Neutrophil (primary cell): ENCODE results near the gene DMD.

Experiments
- H3K27ac ChIP-seq: fragments of 200-600 bp; sonication (generic); 2 replicates; pipeline ENCODE4 v1.5.1; 2016; ENCODE audit warnings: mild to moderate bottlenecking, moderate library complexity
- H3K27me3 ChIP-seq: fragments of 200-600 bp; sonication (generic); 2 replicates; pipeline ENCODE4 v1.6.0; 2016; ENCODE audit warnings: mild to moderate bottlenecking
- H3K36me3 ChIP-seq: fragments of 200-600 bp; sonication (generic); 2 replicates; pipeline ENCODE4 v1.5.1; 2017
- H3K4me1 ChIP-seq, 2 experiments: fragments of 200-600 bp in 1 of 2; sonication (generic) in 1 of 2; 1 replicate in 1 of 2; 2 replicates in 1 of 2; pipeline versions ENCODE4 v1.5.1 to v1.6.1; 2013 to 2016; ENCODE audit warnings: low read depth in 1 of 2, low read length in 1 of 2, mild to moderate bottlenecking in 1 of 2, moderate library complexity in 1 of 2; ENCODE audit not compliant: control insufficient read depth in 1 of 2, insufficient read depth in 1 of 2
- H3K4me3 ChIP-seq, 2 experiments: fragments of 200-600 bp in 1 of 2; sonication (generic) in 1 of 2; 1 replicate in 1 of 2; 2 replicates in 1 of 2; pipeline ENCODE4 v1.5.1; 2013 to 2016; ENCODE audit warnings: low read depth in 1 of 2, low read length in 1 of 2, mild to moderate bottlenecking in 1 of 2, moderate library complexity in 1 of 2
- H3K9me3 ChIP-seq: fragments of 200-600 bp; sonication (generic); 2 replicates; pipeline ENCODE4 v1.5.1; 2016
- TF ChIP-seq, protein P1 (sequence below): fragments of 200-600 bp; sonication (generic); IDR thresholded peaks from 2 replicates; pipeline ENCODE4 v1.5.1; 2016; ENCODE audit warnings: antibody characterized with exemption

Gene DMD

DNA sequence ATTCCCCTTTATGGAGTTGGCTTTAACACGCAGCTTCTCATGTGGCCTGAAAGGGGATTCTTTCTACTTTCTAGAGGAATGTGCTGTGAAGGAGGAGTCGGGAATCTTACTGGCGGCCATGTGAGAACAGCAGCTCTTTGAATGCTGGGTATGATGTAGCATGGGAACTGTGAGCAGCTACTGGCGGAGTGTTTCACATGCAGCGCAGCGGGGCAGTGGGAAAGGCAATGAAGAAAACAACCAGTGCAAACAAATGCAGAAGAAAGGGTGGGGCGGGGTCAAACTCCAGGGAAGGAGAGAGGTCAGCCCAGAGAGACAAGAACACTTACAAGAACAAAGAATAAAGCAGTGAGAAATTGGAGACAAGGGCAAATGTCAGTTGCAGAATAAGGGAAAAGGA is 1775.8 kb downstream of the DMD start:
- H3K4me3 ChIP-seq: no peak overlapping the region
- no peak overlapping the region for H3K27ac ChIP-seq
- no peaks in the 10 kb centered on the region for H3K27me3 ChIP-seq
- H3K4me1 ChIP-seq: no peaks in the 10 kb centered on the region
- H3K36me3 ChIP-seq: no peaks in the 10 kb centered on the region
- H3K9me3 ChIP-seq: no peaks in the 10 kb centered on the region
- TF ChIP-seq, protein P1, sequence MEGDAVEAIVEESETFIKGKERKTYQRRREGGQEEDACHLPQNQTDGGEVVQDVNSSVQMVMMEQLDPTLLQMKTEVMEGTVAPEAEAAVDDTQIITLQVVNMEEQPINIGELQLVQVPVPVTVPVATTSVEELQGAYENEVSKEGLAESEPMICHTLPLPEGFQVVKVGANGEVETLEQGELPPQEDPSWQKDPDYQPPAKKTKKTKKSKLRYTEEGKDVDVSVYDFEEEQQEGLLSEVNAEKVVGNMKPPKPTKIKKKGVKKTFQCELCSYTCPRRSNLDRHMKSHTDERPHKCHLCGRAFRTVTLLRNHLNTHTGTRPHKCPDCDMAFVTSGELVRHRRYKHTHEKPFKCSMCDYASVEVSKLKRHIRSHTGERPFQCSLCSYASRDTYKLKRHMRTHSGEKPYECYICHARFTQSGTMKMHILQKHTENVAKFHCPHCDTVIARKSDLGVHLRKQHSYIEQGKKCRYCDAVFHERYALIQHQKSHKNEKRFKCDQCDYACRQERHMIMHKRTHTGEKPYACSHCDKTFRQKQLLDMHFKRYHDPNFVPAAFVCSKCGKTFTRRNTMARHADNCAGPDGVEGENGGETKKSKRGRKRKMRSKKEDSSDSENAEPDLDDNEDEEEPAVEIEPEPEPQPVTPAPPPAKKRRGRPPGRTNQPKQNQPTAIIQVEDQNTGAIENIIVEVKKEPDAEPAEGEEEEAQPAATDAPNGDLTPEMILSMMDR: no peak

DNA sequence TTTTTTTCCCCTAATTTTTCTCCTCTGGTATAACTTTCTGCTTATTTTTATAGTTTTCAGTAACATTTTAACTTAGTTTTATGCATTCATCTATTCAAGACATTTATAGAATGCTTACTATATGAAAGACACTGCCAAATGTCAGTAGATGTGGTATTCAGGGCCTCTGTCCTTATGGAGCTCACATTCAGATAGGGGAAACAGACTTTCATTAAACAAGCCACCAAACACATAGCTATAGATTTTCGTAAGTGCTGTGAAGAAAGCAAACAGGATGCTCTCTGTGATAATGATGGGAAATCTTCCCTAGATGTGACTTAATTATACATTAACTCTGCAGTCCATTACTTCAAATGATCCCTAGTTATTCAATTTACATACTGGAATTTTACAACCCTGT is 1777.5 kb downstream of the DMD start:
- Histone ChIP-seq H3K36me3 (no peaks in the 10 kb centered on the region), H3K9me3 (no peaks in the 10 kb centered on the region), H3K27ac (no peak overlapping the region), H3K4me3 (no peak overlapping the region), H3K4me1 (no peaks in the 10 kb centered on the region), H3K27me3 (no peaks in the 10 kb centered on the region)
- TF ChIP-seq, protein P1: no peak

DNA sequence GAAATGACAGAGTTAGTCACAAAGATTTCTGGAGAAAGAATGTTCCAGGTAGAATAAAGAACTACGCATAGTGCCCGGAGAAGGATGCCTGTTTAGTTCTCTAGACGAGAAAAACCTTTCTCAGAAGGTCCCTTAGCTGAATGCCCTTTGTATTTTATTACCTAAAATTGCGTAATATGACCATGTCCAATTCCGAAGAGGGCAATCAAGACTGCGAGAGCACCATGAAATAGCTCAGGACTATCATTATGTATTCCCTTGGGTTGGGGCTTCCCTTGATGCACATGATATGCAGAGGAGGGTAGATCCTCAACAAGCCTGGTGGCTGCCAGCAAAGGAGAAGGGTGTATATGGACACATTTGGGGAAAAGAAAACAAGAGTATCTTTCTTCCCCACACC is 1781.4 kb downstream of the DMD start:
- no peaks in the 10 kb centered on the region for H3K36me3 ChIP-seq
- H3K27me3 ChIP-seq: no peaks in the 10 kb centered on the region
- H3K9me3 ChIP-seq: no peaks in the 10 kb centered on the region
- H3K4me3 ChIP-seq: no peak overlapping the region
- TF ChIP-seq, protein P1: no peak
- no peaks in the 10 kb centered on the region for H3K4me1 ChIP-seq
- H3K27ac ChIP-seq: no peak overlapping the region

DNA sequence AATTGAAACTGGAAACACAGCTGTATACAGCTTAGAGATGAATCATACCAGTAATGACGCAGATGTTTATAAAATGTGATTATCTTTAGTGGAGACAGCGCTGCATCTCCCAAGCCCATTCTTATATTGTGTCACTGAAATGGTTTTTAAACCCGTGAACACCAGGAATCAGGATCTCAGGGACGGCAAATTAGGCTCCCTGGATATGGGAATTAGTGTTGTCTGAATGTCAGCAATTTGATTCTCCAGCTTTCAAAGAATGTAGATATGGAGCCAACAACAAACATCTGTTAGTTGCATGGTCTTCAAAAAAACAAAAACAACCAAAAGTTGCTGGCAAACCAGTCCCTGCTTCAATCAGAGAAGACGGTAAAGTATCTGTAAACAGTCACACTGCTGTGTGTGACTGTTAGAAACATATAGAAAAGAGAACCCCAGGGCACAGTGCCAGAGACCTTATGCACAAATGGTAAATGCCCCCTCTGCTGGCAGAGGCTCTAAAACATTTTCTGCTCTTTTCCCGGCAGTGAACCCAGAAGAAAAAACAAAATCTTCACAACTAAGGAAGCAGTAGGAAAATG is 1787.7 kb downstream of the DMD start:
- Histone ChIP-seq H3K36me3 (no peaks in the 10 kb centered on the region), H3K27me3 (no peaks in the 10 kb centered on the region), H3K9me3 (no peaks in the 10 kb centered on the region), H3K4me3 (no peak overlapping the region), H3K4me1 (no peaks in the 10 kb centered on the region), H3K27ac (no peak overlapping the region)
- TF ChIP-seq, protein P1: no peak

DNA sequence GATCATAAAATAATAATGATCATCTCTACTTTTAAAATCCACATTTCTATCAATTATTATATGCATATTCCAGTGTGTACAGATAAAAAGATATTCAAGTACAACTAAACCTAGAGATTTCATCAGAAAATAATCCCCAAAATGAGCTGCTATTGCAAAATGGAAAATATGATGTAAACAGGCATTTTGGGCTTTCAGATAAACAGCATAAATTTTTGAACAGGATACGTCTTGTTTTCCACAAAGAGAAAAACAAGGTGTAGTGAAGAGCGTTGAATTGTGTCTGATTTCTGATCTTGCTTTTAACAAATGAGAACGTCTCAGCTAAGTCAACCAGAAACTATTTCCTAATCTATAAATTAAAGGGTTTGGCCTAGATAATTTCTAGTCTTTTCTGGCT is 1789.9 kb downstream of the DMD start:
- Histone ChIP-seq H3K4me1 (no peaks in the 10 kb centered on the region), H3K36me3 (no peaks in the 10 kb centered on the region), H3K4me3 (no peak overlapping the region), H3K27ac (no peak overlapping the region), H3K27me3 (no peaks in the 10 kb centered on the region), H3K9me3 (no peaks in the 10 kb centered on the region)
- TF ChIP-seq, protein P1: no peak

DNA sequence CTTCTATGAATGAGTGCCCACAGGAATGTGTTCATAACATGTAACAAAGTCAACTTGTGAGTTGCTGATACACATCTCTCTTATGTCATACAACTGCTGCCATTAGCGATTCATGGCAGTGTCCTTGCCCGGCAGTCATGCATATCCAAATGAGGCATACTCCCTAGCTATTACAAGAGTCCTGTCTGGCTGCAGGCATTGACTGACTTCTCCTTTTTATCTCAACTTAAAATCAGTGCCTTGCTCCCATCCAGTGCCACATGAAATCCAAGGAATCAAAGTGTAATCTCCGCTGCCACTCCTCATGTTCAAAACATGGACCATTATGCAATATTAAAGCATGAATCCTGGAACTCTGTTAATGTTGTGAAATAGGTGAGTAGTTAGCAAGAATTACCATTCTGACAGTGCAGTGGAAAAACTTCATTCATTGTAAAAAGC is 1790.6 kb downstream of the DMD start:
- H3K36me3 ChIP-seq: no peaks in the 10 kb centered on the region
- no peaks in the 10 kb centered on the region for H3K27me3 ChIP-seq
- no peak overlapping the region for H3K27ac ChIP-seq

More for the DNA sequence above, 1790.6 kb downstream of the DMD start:
- H3K4me1 ChIP-seq: no peaks in the 10 kb centered on the region
- no peak overlapping the region for H3K4me3 ChIP-seq
- H3K9me3 ChIP-seq: no peaks in the 10 kb centered on the region
- TF ChIP-seq, protein P1: no peak
